BE2C (cell line): ENCODE results near the gene USPL1.
A peak's percentile ranks its signal among the peaks of the same experiment; 100 is the strongest.

Experiments used
- DNase-seq: peaks from one replicate; pipeline ENCODE4 v3.0.0-alpha.2; 2020
- H3K27me3 ChIP-seq: fragments of 250-450 bp; sonication (Bioruptor Pico); 2 replicates; pipeline ENCODE4 v1.5.1; 2020; ENCODE audit warnings: mild to moderate bottlenecking
- H3K36me3 ChIP-seq: fragments of 250-450 bp; sonication (Bioruptor Pico); 2 replicates; pipeline ENCODE4 v1.5.1; 2020; ENCODE audit warnings: mild to moderate bottlenecking
- H3K4me1 ChIP-seq: fragments of 250-450 bp; sonication (Bioruptor Pico); 2 replicates; pipeline ENCODE4 v1.5.1; 2020
- H3K4me3 ChIP-seq: 2 replicates; pipeline ENCODE4 v1.5.1; 2011; ENCODE audit warnings: low read depth, low read length
- H3K9me3 ChIP-seq: fragments of 250-450 bp; sonication (Bioruptor Pico); 2 replicates; pipeline ENCODE4 v1.5.1; 2020
- TF ChIP-seq, protein P1 (sequence below): IDR thresholded peaks from 2 replicates; pipeline ENCODE4 v1.5.1; 2012; ENCODE audit warnings: mild to moderate bottlenecking, low read depth, low read length

Gene USPL1

DNA sequence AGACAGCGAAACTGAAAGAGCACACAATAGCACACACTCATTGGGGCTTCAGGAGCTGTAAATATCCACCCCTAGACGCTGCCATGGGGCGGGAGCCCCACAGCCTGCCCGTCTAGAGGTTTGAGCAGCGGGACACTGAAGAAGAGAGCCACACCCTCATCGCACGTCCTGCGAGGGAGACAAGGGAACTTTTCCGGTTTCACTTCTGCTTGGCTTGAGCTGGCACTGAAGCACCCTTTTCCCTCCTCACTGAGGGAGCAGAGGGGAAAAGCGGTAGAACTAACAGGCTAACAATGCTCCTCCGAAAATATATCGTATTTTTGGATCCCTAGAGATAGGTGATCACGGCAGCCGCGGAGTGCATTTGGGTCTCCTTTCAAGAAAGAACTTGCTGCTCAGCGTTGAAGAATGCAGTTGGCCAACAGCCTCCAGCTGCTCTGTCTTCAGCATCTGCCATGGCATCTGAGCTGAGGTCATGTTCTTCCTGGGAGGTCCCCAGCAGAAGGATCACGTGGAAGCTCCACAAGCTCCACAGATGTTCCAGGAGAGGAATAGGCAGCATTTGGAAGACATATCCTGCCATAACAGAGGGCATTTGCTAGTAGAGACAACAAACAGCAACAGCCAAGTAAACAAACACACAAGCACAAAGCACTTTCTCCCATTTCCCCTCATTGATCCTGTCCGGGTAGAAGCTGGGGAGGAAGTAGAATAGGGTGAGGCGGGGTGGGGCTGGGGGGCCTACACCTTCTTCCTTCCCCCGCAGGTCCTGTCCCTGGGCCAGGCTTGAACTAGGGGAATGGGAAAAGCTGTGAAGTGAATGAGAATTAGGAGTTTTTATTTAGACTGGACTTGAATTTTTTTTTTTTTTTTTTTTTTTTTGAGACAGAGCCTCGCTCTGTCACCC, 72.8 kb downstream of the USPL1 start:
- H3K4me3 ChIP-seq = no peak overlapping the region
- H3K4me1 ChIP-seq = no peaks in the 10 kb centered on the region
- DNase-seq = no peak

DNA sequence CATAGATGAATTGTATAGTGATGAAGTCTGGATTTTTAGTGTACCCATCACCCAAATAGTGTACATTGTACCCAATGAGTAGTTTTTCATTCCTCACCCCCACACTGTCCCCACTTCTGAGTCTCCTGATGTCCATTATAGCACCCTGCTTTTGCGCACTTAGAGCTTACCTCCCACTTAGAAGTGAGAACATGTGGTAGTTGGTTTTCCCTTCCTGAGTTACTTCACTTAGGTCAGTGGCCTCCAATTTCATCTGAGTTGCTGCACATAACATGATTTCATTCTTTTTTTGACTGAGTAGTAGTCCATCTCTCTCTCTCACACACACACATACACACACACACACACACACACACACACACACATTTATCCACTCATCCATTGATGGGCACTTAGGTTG, 74.4 kb downstream of the USPL1 start:
- no peak for DNase-seq
- H3K9me3 ChIP-seq = no peaks in the 10 kb centered on the region
- no peaks in the 10 kb centered on the region for H3K36me3 ChIP-seq
- TF ChIP-seq, protein P1, sequence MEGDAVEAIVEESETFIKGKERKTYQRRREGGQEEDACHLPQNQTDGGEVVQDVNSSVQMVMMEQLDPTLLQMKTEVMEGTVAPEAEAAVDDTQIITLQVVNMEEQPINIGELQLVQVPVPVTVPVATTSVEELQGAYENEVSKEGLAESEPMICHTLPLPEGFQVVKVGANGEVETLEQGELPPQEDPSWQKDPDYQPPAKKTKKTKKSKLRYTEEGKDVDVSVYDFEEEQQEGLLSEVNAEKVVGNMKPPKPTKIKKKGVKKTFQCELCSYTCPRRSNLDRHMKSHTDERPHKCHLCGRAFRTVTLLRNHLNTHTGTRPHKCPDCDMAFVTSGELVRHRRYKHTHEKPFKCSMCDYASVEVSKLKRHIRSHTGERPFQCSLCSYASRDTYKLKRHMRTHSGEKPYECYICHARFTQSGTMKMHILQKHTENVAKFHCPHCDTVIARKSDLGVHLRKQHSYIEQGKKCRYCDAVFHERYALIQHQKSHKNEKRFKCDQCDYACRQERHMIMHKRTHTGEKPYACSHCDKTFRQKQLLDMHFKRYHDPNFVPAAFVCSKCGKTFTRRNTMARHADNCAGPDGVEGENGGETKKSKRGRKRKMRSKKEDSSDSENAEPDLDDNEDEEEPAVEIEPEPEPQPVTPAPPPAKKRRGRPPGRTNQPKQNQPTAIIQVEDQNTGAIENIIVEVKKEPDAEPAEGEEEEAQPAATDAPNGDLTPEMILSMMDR = no peak
- H3K4me3 ChIP-seq = no peak overlapping the region
- H3K4me1 ChIP-seq = no peaks in the 10 kb centered on the region
- no peaks in the 10 kb centered on the region for H3K27me3 ChIP-seq

More for the DNA sequence above, 72.8 kb downstream of the USPL1 start:
- TF ChIP-seq, protein P1 = no peak
- H3K9me3 ChIP-seq = no peaks in the 10 kb centered on the region
- H3K27me3 ChIP-seq = no peaks in the 10 kb centered on the region
- H3K36me3 ChIP-seq = no peaks in the 10 kb centered on the region

DNA sequence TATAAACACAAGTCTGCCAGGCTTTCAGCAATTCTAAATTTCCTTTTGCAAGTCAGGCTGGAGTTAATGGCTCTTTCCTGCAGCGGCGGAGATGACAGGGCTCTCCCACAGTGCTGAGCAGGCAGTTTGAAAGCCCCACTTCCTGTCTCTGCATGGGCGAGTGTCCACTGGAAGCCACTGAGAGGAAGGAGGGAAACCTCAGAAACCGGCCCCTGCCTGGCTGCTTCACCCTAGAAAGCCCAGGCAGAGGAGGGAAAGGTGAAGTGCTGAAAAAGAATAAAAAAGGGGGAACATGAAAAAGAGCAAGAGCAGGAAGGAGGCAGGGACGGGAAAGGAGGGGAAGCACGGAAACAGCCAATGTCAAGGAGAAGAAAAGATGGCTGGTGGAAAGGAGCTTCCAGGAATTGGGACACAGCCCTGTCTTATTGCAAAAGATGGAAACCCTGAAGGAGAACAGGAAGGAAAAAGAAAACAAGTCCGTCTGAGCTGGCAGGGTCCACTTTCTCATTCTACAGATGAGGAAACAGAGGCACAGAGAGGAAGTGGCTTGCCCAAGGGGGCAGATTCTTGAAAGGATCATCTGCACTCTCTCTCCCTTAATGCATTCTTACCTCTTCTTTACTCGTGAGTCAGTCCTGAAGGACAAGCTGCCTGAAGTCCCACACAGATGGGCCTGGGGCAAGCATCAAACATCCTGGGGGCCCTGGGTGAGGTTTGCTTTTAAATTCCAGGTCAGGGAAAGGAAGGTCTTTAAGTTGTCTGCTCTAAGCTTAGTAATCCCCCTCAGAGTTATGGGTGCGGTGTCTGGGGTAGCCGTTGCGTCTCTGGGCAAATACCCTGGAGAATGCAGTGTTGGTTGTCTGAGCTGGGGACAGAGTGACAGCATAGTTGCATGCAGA, 78.8 kb downstream of the USPL1 start:
- no peak for DNase-seq
- TF ChIP-seq, protein P1 = no peak
- no peaks in the 10 kb centered on the region for H3K36me3 ChIP-seq

DNA sequence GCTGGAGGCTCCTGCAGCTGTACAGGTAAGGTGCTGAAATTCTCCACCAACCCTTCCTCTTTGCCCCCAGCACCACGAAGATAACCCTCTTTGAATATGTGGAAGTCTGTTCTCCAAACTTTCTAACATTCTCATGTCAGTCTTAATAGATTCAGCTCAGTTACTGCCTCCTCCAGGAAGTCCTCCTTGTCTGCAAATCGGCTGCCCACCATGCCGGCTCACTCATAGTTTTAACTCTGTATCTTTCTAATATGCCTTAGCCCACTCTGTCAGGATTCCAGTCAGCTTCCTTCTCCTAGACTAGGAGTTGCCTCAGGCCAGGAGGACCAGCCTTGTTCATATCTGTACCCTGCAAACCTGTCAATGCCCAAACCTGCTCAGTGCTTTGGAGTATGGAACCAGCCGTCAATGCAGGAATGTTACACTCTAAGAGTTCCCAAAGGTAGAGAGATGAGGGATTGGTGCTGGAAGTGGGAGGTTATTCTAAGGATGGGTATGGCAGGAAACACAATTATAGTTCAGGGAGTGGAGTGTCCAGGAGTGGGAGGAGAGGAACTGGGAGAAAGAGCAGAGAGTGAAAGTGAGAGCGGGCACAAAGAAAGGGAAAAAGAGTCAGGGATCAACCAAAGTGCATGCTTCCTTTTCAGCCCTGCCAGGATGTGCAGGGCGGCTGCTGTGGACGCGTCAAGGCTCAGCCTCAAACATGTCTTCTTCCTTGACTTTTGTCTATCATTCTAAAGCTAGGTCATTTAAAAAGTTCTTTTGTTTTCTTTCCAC, 79.6 kb downstream of the USPL1 start:
- Histone ChIP-seq H3K27me3 (no peaks in the 10 kb centered on the region), H3K36me3 (no peaks in the 10 kb centered on the region), H3K4me1 (peaks cover 11% of the 10 kb centered on the region), H3K9me3 (no peaks in the 10 kb centered on the region), H3K4me3 (peak overlapping the region; percentile 5; the same call in 1 of the 2 replicates)
- TF ChIP-seq, protein P1 = no peak
- DNase-seq = no peak

More for the DNA sequence above, 78.8 kb downstream of the USPL1 start:
- H3K4me1 ChIP-seq = peaks cover 11% of the 10 kb centered on the region
- H3K27me3 ChIP-seq = no peaks in the 10 kb centered on the region
- H3K4me3 ChIP-seq = no peak overlapping the region
- no peaks in the 10 kb centered on the region for H3K9me3 ChIP-seq

DNA sequence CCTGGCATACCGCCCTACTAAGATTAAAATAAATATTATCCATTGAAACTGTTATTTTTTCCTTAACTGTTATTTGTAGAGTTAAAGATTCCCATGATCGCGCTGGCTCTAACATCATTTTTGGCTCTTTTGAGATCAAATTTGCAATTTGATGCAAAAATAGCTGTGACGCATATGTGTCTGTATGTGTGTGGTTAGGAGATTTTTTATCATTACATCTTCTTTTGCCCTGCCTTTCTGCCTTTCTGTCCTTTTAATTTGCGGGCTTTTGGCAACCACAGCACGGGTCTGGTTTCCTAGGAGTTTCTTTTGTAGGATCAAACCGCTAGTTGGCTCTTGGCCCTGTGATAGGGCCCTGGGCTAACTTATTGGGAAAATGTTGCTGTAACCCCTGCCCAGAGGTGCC, 80.3 kb downstream of the USPL1 start:
- no peaks in the 10 kb centered on the region for H3K36me3 ChIP-seq
- H3K4me3 ChIP-seq = peak overlapping the region; percentile 5; the same call in 1 of the 2 replicates
- TF ChIP-seq, protein P1 = no peak
- DNase-seq = peak; percentile 52
- peaks cover 11% of the 10 kb centered on the region for H3K4me1 ChIP-seq
- H3K27me3 ChIP-seq = no peaks in the 10 kb centered on the region
- H3K9me3 ChIP-seq = no peaks in the 10 kb centered on the region
